DOHH2 (cell line): ENCODE measurements around the gene PCDH17.

Experiments used
- EZH2phosphoT487 ChIP-seq: fragments of 200-600 bp; sonication (generic); IDR thresholded peaks from 2 replicates; pipeline ENCODE4 v1.6.1; 2017; ENCODE audit warnings: borderline replicate concordance, mild to moderate bottlenecking, antibody characterized with exemption, low read length, moderate library complexity, mixed read lengths
- TF ChIP-seq, protein P1 (sequence below): fragments of 200-600 bp; sonication (generic); IDR thresholded peaks from one replicate; pipeline ENCODE4 v1.5.1; 2014; ENCODE audit warnings: antibody characterized with exemption, mild to moderate bottlenecking, low read depth, low read length; ENCODE audit not compliant: poor library complexity, severe bottlenecking

DNA sequence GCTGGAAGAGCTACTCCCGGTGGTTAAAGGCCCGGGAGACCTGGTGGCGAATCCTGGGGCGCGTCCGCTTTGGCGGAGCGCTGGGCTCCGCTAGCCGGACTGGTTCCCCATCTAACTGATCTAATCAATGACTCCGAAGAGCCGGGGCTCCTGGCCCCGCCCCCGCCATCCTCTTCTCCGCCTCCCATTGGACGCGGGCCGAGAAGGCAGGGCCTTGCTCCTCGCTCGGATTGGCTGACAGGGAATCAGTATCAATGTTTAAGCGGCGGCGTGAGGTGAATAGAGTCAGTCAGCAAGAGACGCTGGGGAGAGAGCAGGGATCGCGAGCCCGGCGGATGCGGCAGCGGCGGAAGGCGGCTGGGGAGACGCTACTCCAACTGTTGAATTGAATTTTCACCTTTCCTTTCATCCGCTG, 1.7 kb upstream of the PCDH17 start:
- TF ChIP-seq, protein P1, sequence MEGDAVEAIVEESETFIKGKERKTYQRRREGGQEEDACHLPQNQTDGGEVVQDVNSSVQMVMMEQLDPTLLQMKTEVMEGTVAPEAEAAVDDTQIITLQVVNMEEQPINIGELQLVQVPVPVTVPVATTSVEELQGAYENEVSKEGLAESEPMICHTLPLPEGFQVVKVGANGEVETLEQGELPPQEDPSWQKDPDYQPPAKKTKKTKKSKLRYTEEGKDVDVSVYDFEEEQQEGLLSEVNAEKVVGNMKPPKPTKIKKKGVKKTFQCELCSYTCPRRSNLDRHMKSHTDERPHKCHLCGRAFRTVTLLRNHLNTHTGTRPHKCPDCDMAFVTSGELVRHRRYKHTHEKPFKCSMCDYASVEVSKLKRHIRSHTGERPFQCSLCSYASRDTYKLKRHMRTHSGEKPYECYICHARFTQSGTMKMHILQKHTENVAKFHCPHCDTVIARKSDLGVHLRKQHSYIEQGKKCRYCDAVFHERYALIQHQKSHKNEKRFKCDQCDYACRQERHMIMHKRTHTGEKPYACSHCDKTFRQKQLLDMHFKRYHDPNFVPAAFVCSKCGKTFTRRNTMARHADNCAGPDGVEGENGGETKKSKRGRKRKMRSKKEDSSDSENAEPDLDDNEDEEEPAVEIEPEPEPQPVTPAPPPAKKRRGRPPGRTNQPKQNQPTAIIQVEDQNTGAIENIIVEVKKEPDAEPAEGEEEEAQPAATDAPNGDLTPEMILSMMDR: no peak
- no peak for TF ChIP-seq EZH2phosphoT487
